Endothelial cell (in vitro differentiated cells): ENCODE data around the gene GIMAP8. TPM values are rescaled to one million over a fixed set of nuclear protein-coding genes. Genes with fewer than 3 reads are reported as not detected.
A peak's percentile ranks its signal among the peaks of the same experiment; 100 is the strongest.

ENCODE experiments used
- DNase-seq: peaks from one replicate; pipeline ENCODE4 v3.0.0; 2021; ENCODE audit warnings: low spot score
- H3K27ac Mint-ChIP-seq: one replicate; pipeline ENCODE4 v1.8.0; 2021; ENCODE audit warnings: mixed read lengths, inconsistent platforms; ENCODE audit not compliant: unreplicated experiment
- H3K27me3 Mint-ChIP-seq: one replicate; pipeline ENCODE4 v1.8.0; 2021; ENCODE audit warnings: mild to moderate bottlenecking, moderate library complexity, mixed read lengths, inconsistent platforms; ENCODE audit not compliant: unreplicated experiment
- H3K36me3 Mint-ChIP-seq: one replicate; pipeline ENCODE4 v1.8.0; 2021; ENCODE audit warnings: mild to moderate bottlenecking, low read depth, mixed read lengths, inconsistent platforms; ENCODE audit not compliant: unreplicated experiment
- H3K4me1 Mint-ChIP-seq: one replicate; pipeline ENCODE4 v1.8.0; 2021; ENCODE audit warnings: mild to moderate bottlenecking, mixed read lengths, inconsistent platforms; ENCODE audit not compliant: unreplicated experiment
- H3K4me3 Mint-ChIP-seq: one replicate; pipeline ENCODE4 v1.8.0; 2021; ENCODE audit warnings: mild to moderate bottlenecking, mixed read lengths, inconsistent platforms; ENCODE audit not compliant: unreplicated experiment
- H3K9me3 Mint-ChIP-seq: one replicate; pipeline ENCODE4 v1.8.0; 2021; ENCODE audit warnings: mixed read lengths, inconsistent platforms; ENCODE audit not compliant: unreplicated experiment
- total RNA-seq: library from RNA; stranded (reverse); fragmentation: NEBNext Ultra II Directional; extraction: Animal tissue kit (Norgen Biotek cat#: 25700); gene quantifications from one replicate; pipeline ENCODE4 v1.2.1, GENCODE V29; 2021; ENCODE audit not compliant: unreplicated experiment
- TF ChIP-seq, protein P1 (sequence below): fragments of 200-600 bp; sonication (generic); IDR thresholded peaks from one replicate; pipeline ENCODE4 v1.5.0; 2021; ENCODE audit warnings: antibody characterized with exemption; ENCODE audit not compliant: unreplicated experiment

GIMAP8 gene
- total RNA-seq, 1 donor from 2014 or later, result 143 TPM

DNA sequence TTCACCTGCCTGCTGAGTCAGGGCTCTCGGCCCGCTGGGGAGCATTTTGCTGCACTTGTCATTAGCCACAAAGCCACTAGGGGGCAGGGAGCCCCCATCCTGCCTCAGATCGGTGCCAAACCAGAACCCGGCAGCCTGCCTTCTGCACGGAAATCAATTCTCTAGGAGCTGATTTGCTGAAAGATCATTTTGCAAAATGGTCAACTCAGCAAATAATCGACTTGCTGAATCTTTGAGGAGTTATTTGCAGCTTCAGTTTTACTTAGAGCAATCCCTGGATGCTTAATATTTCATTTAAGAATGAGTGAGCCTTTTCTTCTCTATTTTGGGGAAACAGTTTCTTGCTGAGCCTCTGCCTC is 1.7 kb upstream of the GIMAP8 start:
- Mint-ChIP-seq H3K4me1 (peaks cover 59% of the 10 kb centered on the region), H3K9me3 (peaks cover 4% of the 10 kb centered on the region), H3K27ac (peak overlapping the region; percentile 65), H3K27me3 (peaks cover 9% of the 10 kb centered on the region), H3K36me3 (peaks cover 27% of the 10 kb centered on the region), H3K4me3 (no peak overlapping the region)
- TF ChIP-seq, protein P1, sequence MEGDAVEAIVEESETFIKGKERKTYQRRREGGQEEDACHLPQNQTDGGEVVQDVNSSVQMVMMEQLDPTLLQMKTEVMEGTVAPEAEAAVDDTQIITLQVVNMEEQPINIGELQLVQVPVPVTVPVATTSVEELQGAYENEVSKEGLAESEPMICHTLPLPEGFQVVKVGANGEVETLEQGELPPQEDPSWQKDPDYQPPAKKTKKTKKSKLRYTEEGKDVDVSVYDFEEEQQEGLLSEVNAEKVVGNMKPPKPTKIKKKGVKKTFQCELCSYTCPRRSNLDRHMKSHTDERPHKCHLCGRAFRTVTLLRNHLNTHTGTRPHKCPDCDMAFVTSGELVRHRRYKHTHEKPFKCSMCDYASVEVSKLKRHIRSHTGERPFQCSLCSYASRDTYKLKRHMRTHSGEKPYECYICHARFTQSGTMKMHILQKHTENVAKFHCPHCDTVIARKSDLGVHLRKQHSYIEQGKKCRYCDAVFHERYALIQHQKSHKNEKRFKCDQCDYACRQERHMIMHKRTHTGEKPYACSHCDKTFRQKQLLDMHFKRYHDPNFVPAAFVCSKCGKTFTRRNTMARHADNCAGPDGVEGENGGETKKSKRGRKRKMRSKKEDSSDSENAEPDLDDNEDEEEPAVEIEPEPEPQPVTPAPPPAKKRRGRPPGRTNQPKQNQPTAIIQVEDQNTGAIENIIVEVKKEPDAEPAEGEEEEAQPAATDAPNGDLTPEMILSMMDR, result peak; percentile 96
- peak; percentile 87 for DNase-seq

DNA sequence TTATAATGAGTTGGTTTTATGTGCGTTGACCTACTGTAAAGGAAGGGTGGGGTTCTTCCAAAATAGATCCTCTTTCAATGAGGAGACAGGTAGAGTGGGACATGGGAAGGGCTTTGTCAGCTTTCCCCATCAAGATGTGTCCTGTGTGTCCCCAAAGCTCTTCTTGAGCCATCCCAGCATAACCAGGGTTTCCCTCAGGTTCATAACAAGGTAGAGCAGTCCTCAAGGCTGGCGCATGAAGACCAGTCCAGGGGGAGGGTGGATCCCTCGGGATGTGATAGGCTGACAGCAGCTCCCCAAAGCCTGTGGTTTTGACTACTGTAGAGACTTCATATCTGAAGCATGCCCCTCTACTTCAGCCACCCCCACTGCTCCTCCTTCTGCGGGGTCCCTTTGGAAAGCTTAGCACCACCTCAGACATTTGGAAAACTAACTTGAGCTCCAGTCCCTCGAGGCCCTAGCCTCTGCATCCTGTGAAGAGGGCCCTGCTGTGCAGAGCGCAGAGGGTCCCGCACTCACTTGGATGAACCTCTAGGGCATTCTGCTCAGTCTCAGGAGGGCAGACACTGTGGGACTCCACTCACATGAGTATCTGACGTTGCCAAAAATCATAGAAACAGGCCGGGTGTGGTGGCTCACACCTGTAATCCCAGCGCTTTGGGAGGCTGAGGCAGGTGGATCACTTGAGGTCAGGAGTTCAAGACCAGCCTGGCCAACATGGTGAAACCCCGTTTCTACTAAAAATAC is 1.1 kb upstream of the GIMAP8 start:
- H3K36me3 Mint-ChIP-seq, result peaks cover 33% of the 10 kb centered on the region
- H3K4me1 Mint-ChIP-seq, result peaks cover 66% of the 10 kb centered on the region
- H3K9me3 Mint-ChIP-seq, result peaks cover 4% of the 10 kb centered on the region
- H3K27ac Mint-ChIP-seq, result peak overlapping the region; percentile 94
- DNase-seq, result no peak
- H3K4me3 Mint-ChIP-seq, result no peak overlapping the region
- peaks cover 9% of the 10 kb centered on the region for H3K27me3 Mint-ChIP-seq
- TF ChIP-seq, protein P1, result no peak

DNA sequence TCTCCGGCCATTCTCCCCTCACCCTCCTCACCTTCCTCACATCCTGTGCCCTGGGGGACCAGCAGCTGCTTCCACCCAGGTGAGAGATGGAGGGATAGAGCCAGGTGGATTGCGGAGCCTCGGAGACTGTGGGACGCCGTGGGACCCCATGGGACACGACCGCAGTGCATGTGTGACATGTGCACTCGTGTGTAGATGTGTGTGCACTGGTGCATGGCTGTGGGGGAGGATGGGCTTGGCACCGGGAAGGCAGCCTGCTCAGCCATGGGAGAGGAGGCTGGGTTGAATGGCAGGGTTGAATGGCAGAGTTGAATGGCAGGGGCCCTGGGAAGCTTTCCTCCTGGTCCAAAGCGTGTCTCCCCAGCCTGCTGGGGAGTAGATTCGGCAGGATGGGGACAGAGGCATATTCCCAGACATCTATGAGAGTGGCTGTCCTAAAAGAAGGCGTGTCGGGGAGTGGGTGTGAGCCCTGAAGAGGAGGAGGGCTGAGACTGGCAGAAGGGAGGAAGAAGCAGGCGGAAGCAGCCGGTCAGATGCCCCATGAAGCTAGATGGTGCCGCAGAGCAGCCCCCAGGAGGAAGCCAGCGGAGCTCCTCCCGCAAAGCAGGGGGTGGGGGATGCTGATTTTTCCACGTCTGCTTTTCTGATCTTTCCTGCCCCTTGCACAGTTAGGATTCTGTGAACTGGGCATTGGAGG is 815 bp downstream of the GIMAP8 start:
- Mint-ChIP-seq H3K4me1 (peaks cover 76% of the 10 kb centered on the region), H3K9me3 (peaks cover 13% of the 10 kb centered on the region), H3K27me3 (peaks cover 9% of the 10 kb centered on the region), H3K4me3 (peak overlapping the region; percentile 98), H3K36me3 (peaks cover 52% of the 10 kb centered on the region), H3K27ac (peak overlapping the region; percentile 94)
- TF ChIP-seq, protein P1, result no peak
- DNase-seq, result no peak

DNA sequence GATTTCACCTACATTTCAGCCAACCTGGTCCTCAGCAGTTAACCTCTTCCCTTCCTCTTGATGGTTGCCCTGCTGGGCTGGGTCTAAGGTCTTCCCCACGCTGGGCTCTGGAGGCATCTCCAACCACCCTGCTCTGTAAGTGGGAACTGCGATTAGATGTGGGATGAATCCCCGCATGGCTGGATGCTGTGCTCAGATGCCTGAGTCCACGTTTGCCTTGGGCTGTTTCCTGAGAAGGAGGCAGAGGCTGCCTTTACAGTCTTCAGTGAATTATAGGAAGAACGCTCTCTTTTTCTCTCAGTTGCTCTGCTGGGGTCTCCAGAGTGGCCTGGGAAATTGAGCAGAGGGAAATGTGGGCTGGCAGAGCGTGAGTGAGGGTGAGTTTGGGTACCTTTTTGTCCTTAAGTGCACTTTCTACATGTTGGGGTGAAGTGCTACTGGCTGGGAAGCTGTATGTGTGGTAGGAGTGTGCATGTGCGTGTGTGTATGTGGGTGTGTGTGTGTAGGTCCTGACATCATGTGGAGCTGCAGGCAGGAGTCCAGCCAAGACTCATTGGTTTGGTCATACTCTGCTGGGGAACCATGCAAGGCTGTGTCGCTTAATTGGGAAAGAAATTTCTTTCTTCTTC is 1.5 kb downstream of the GIMAP8 start:
- Mint-ChIP-seq H3K4me3 (peak overlapping the region; percentile 98), H3K9me3 (peaks cover 13% of the 10 kb centered on the region), H3K4me1 (peaks cover 73% of the 10 kb centered on the region), H3K27ac (peak overlapping the region; percentile 87), H3K36me3 (peaks cover 59% of the 10 kb centered on the region), H3K27me3 (peaks cover 9% of the 10 kb centered on the region)
- no peak for DNase-seq
- TF ChIP-seq, protein P1, result no peak
